A172 (cell line): ENCODE data around the gene SREK1IP1. TPM values are rescaled to one million over a fixed set of nuclear protein-coding genes. Genes with fewer than 3 reads are reported as not detected.

Source experiments
- DNase-seq: peaks from one replicate; pipeline ENCODE4 v3.0.0-alpha.2; 2015; ENCODE audit warnings: low spot score
- total RNA-seq: library from RNA; depleted of rRNA; stranded (reverse); fragments of >200 nt; shearing (Covaris generic); gene quantifications from 2 replicates; pipeline ENCODE4 v1.2.3, GENCODE V29; 2014; rRNA removed

Gene SREK1IP1
- total RNA-seq, 1 experiment from 2014 or later: 6.9 TPM

DNA sequence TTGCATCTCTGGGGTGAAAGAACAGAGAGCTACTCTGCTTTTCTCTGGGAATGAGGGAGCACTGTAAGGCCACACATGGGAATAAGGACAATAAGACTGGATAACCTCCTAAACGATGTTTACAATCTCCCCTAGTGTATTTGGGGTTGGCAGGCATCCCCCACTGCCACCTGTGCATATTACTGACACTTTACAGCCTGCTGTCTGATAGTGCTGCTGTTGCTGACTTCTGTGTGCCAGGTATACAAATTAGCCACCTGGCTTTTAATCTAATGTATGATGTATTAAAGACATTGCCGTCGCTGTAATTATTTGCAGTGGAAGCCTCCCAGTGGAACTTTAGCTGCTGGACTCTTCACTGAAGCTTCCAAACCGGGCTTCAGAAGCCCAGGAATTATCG is 82.6 kb downstream of the SREK1IP1 start:
- DNase-seq: no peak

DNA sequence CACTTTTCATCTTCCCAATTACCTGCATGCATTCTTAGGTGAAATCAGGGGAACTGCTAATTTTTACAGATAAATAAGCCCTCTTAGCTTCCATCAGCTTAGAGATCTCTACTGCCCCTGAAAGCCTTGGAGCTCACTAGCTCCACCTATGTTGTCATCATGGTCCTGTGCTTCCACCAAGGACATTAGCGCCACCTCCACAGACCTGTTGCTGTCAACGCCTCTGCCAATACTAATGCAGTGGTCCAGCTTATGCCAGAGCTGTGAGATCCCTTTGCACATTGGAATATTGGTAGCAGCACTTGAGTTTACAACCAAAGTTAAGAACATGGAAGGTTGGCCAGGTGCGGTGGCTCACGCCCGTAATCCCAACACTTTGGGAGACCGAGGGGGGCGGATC is 85.9 kb downstream of the SREK1IP1 start:
- no peak for DNase-seq

DNA sequence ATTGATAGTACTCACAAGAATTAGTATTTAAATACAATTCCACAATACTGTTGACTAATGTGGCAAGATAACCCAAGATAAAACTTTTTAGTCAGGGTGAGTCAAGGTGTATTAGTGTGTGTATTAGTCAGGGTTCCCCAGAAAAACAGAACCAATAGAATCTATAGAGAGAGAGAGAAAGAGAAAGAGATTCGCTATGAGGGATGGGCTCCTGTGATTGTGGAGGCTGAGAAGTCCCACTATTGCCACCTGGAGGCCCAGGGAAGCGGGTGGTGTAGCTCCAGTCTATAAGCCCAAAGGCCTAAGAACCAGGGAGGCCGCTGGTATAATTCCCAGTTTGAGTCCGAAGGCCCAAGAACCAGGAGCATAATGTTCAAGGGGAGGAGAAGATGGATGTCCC is 88.2 kb downstream of the SREK1IP1 start:
- DNase-seq: no peak

DNA sequence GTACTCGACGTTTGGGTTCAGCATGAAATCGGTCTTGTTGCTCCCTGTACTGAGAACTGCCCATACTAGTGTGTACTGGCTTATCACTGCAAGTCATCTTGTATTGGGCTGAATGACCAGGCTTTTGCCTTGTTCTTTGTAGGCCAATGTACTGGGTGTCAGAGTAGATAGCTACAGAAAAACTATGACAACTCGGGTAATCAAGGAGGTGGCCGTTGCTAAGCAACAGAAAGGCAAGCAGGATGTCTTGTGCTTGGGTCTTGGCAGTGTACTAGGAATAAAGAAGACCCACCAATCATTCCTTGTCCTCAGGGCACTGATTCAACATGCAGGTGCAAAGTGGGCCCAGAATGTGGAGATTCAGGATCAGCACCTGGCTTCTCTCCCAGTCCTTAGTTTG is 90.1 kb downstream of the SREK1IP1 start:
- DNase-seq: no peak

DNA sequence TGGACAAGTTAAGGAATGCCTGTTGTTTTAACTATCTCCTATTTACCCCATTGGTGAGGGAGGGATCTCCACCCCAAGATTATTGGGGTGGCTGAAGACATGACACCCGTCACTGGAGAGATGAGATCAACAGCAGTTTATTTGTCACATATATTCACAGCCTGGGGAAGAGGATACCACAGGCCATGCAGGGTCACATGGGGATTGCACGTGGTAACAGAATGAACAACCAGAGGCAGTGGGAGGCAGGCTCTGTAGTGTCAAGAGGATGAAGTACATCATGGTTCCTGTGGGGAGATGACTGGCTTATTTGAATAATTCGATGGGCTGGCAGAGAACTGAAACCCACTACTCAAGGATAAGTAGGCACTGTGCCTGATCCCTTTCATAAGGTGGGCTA is 96.8 kb downstream of the SREK1IP1 start:
- no peak for DNase-seq

DNA sequence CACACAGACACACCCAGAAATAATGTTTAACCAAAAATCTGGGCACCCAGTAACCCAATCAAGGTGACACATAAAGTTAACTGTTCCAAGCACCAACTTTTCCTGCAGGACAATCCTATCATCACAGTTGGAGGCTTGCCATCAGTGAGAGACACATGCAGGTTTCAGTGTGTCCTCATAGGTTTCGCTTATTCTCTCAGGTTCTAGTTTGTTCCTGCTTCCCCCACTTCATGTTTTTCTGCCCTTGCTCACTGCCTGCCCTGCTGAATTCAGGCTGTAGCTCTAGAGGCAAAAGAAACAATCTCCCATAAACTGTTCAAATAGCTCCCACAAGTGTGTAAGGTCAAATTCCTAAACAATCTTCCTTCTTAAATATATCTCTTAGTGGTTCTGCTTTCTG is 98.2 kb downstream of the SREK1IP1 start:
- no peak for DNase-seq

Other genes starting within 250 kb of the SREK1IP1 start
- gene SHISAL2B, start 78.2 kb downstream of the SREK1IP1 start, total RNA-seq: not detected in 2 replicates
- gene CWC27, start 239 bp upstream of the SREK1IP1 start, total RNA-seq: 25.0 and 33.4 TPM in 2 replicates